Measurements from ENCODE around the gene RALGAPA1. TPM values are rescaled to one million over a fixed set of nuclear protein-coding genes. Genes with fewer than 3 reads are reported as not detected.

The RALGAPA1 gene
- polyA plus RNA-seq, 1 donor (not counting 4 experiments of a cell fraction or from before 2014, with no cell fraction given), result 12.1 TPM

- no peaks in the 10 kb centered on the region for H3K79me2 ChIP-seq (ENCODE audit: control insufficient read depth, insufficient read depth, low read length)
- no peak overlapping the region for H3K9ac ChIP-seq (ENCODE audit: control insufficient read depth, extremely low read depth, insufficient read depth, low read length)
- FAIRE-seq, result no peak
- H3K27ac ChIP-seq (ENCODE audit: control insufficient read depth, insufficient read depth, low read length), result no peak overlapping the region
- no peak for DNase-seq (ENCODE audit: low read depth, low spot score)
- H3K9me3 ChIP-seq (ENCODE audit: control insufficient read depth, low read depth, low read length), result no peaks in the 10 kb centered on the region
- H3K4me3 ChIP-seq (ENCODE audit: control insufficient read depth in 2 of 3, extremely low read depth in 1 of 3, insufficient read depth in 2 of 3, low read depth in 1 of 3, low read length in 3 of 3), result no peak overlapping the region
- peaks cover 0 to under 1% of the 10 kb centered on the region in 2 experiments for H3K36me3 ChIP-seq (ENCODE audit: control insufficient read depth in 2 of 2, extremely low read depth in 1 of 2, insufficient read depth in 2 of 2, low read length in 2 of 2)
- H3K27me3 ChIP-seq (ENCODE audit: control insufficient read depth, extremely low read depth, insufficient read depth, low read length), result no peaks in the 10 kb centered on the region
- no peaks in the 10 kb centered on the region for H4K20me1 ChIP-seq (ENCODE audit: control insufficient read depth, extremely low read depth, insufficient read depth, low read length)
- TF ChIP-seq EZH2 (IDR thresholded peaks at IDR 0.05; ENCODE audit: low read length), result no peak
- TF ChIP-seq, protein P1, sequence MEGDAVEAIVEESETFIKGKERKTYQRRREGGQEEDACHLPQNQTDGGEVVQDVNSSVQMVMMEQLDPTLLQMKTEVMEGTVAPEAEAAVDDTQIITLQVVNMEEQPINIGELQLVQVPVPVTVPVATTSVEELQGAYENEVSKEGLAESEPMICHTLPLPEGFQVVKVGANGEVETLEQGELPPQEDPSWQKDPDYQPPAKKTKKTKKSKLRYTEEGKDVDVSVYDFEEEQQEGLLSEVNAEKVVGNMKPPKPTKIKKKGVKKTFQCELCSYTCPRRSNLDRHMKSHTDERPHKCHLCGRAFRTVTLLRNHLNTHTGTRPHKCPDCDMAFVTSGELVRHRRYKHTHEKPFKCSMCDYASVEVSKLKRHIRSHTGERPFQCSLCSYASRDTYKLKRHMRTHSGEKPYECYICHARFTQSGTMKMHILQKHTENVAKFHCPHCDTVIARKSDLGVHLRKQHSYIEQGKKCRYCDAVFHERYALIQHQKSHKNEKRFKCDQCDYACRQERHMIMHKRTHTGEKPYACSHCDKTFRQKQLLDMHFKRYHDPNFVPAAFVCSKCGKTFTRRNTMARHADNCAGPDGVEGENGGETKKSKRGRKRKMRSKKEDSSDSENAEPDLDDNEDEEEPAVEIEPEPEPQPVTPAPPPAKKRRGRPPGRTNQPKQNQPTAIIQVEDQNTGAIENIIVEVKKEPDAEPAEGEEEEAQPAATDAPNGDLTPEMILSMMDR (optimal IDR thresholded peaks at IDR 0.05 in 1 of 3, IDR thresholded peaks at IDR 0.05 in 1 of 3, conservative IDR thresholded peaks at IDR 0.05 in 1 of 3; ENCODE audit: extremely low read depth in 1 of 3, insufficient read depth in 2 of 3, low read length in 3 of 3), result no peak
- dilution Hi-C loops (cut with MboI; ENCODE audit: extremely low pct_ligation_motif_present, low sequenced_read_pairs), result no loop called here
- no peaks in the 10 kb centered on the region for H3K4me1 ChIP-seq (ENCODE audit: control insufficient read depth, extremely low read depth, insufficient read depth, low read length)
- H3K4me2 ChIP-seq (ENCODE audit: control insufficient read depth, extremely low read depth, insufficient read depth, low read depth, low read length), result no peak overlapping the region
- H2AFZ ChIP-seq (ENCODE audit: control insufficient read depth, low read length), result no peak overlapping the region
- no peaks in the 10 kb centered on the region for H3K9me1 ChIP-seq (ENCODE audit: control insufficient read depth, extremely low read depth, insufficient read depth, low read length)
These were observed 201.7 kb downstream of the RALGAPA1 start for GRCh38 chr14:35607380-35607779.

DNA sequence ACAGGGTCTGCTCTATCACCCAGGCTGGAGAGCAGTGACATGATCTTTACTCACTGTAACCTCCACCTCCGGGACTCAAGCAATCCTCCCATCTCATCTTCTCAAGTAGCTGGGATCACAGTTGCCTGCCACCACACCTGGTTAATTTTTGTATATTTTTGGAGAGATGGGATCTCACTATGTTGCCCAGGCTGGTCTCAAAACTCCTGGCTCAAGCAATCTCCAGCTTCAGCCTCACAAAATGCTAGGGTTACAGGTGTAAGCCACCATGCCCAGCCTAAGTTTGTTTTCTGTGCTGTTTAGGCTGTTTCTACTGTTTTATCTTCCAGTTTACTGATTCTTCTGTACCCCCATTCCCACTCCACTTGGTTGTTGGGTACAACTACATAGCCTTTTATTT is 208.8 kb downstream of the RALGAPA1 start:
- H3K36me3 ChIP-seq (ENCODE audit: control insufficient read depth in 2 of 2, extremely low read depth in 1 of 2, insufficient read depth in 2 of 2, low read length in 2 of 2), result peaks cover 0 to 2% of the 10 kb centered on the region in 2 experiments
- dilution Hi-C loops (cut with MboI; ENCODE audit: extremely low pct_ligation_motif_present, low sequenced_read_pairs), result no loop called here

More for the DNA sequence above, 208.8 kb downstream of the RALGAPA1 start:
- Histone ChIP-seq H3K9ac (ENCODE audit: control insufficient read depth, extremely low read depth, insufficient read depth, low read length) (no peak overlapping the region), H3K27me3 (ENCODE audit: control insufficient read depth, extremely low read depth, insufficient read depth, low read length) (no peaks in the 10 kb centered on the region), H3K27ac (ENCODE audit: control insufficient read depth, insufficient read depth, low read length) (no peak overlapping the region), H3K4me2 (ENCODE audit: control insufficient read depth, extremely low read depth, insufficient read depth, low read depth, low read length) (no peak overlapping the region), H3K79me2 (ENCODE audit: control insufficient read depth, insufficient read depth, low read length) (no peaks in the 10 kb centered on the region), H2AFZ (ENCODE audit: control insufficient read depth, low read length) (no peak overlapping the region), H3K9me3 (ENCODE audit: control insufficient read depth, low read depth, low read length) (no peaks in the 10 kb centered on the region), H4K20me1 (ENCODE audit: control insufficient read depth, extremely low read depth, insufficient read depth, low read length) (no peaks in the 10 kb centered on the region), H3K9me1 (ENCODE audit: control insufficient read depth, extremely low read depth, insufficient read depth, low read length) (no peaks in the 10 kb centered on the region), H3K4me3 (ENCODE audit: control insufficient read depth in 2 of 3, extremely low read depth in 1 of 3, insufficient read depth in 2 of 3, low read depth in 1 of 3, low read length in 3 of 3) (no peak overlapping the region), H3K4me1 (ENCODE audit: control insufficient read depth, extremely low read depth, insufficient read depth, low read length) (no peaks in the 10 kb centered on the region)
- TF ChIP-seq, protein P1 (optimal IDR thresholded peaks at IDR 0.05 in 1 of 3, IDR thresholded peaks at IDR 0.05 in 1 of 3, conservative IDR thresholded peaks at IDR 0.05 in 1 of 3; ENCODE audit: extremely low read depth in 1 of 3, insufficient read depth in 2 of 3, low read length in 3 of 3), result no peak
- TF ChIP-seq EZH2 (IDR thresholded peaks at IDR 0.05; ENCODE audit: low read length), result no peak
- DNase-seq (ENCODE audit: low read depth, low spot score), result no peak
- no peak for FAIRE-seq
